Measurements from ENCODE around the gene PRKD1. TPM values are rescaled to one million over a fixed set of nuclear protein-coding genes. Genes with fewer than 3 reads are reported as not detected.

The PRKD1 gene
- total RNA-seq, 1 donor from 2014 or later = not detected

DNA sequence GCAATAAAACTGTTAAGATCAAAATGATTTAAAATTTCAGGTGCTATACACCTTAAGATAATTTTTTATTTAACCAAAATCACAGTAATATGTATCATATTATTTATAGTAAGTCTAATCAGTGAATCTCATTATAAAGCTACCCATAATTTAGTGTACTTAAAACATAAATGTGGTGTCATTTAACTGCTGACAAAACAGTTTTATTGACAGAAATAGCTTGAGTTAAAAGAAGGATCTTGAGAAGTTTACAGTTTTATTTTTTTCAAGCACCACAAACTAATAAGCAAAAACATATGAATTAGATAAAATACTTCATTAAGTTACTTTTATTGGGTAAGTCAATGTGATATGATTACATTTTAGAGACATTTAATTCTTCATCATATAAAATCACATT is 400.4 kb downstream of the PRKD1 start:
- intact Hi-C loops (cut with micrococcal nuclease) = no loop called here

Measured in T-helper 2 cell treated with Interferon-gamma antibody and Interleukin-4, amounts not matched to agents 100 ng/mL and 5 ng/mL, for 36 hours (primary cell).